Endodermal cell (in vitro differentiated cells): Measurements from ENCODE around the gene FOXI1. TPM values are rescaled to one million over a fixed set of nuclear protein-coding genes. Genes with fewer than 3 reads are reported as not detected.

Experiments
- DNase-seq: peaks from one replicate; pipeline ENCODE4 v3.0.0-alpha.2; 2017
- H3K27ac ChIP-seq: 2 replicates; pipeline ENCODE4 v1.5.1; 2013; ENCODE audit warnings: mild to moderate bottlenecking, low read depth, low read length, moderate library complexity
- H3K27me3 ChIP-seq: 2 replicates; pipeline ENCODE4 v1.6.1; 2013; ENCODE audit warnings: mild to moderate bottlenecking, low read length, moderate library complexity; ENCODE audit not compliant: insufficient read depth, control insufficient read depth, poor library complexity, severe bottlenecking
- H3K36me3 ChIP-seq: 2 replicates; pipeline ENCODE4 v1.7.0; 2013; ENCODE audit warnings: mild to moderate bottlenecking, low read length, moderate library complexity; ENCODE audit not compliant: control insufficient read depth, insufficient read depth
- H3K4me1 ChIP-seq: one replicate; pipeline ENCODE4 v1.7.0; 2013; ENCODE audit warnings: low read length; ENCODE audit not compliant: control insufficient read depth, insufficient read depth
- H3K4me3 ChIP-seq: 2 replicates; pipeline ENCODE4 v1.5.1; 2013; ENCODE audit warnings: mild to moderate bottlenecking, low read length, moderate library complexity
- H3K9ac ChIP-seq: 2 replicates; pipeline ENCODE4 v1.6.1; 2013; ENCODE audit warnings: mild to moderate bottlenecking, low read length, moderate library complexity; ENCODE audit not compliant: poor library complexity, severe bottlenecking; ENCODE audit errors: extremely low read depth
- H3K9me3 ChIP-seq: 2 replicates; pipeline ENCODE4 v1.6.1; 2013; ENCODE audit warnings: mild to moderate bottlenecking, low read length, moderate library complexity; ENCODE audit not compliant: control insufficient read depth
- H3K27ac Mint-ChIP-seq: 2 replicates; pipeline ENCODE4 v1.8.0; 2020; ENCODE audit warnings: mixed read lengths
- H3K27me3 Mint-ChIP-seq: 2 replicates; pipeline ENCODE4 v1.8.0; 2021; ENCODE audit warnings: mild to moderate bottlenecking, mixed read lengths; ENCODE audit not compliant: insufficient read depth
- H3K36me3 Mint-ChIP-seq: 2 replicates; pipeline ENCODE4 v1.8.0; 2020; ENCODE audit warnings: low read depth, mixed read lengths
- H3K4me1 Mint-ChIP-seq: 2 replicates; pipeline ENCODE4 v1.8.0; 2020; ENCODE audit warnings: mixed read lengths
- H3K4me3 Mint-ChIP-seq: 2 replicates; pipeline ENCODE4 v1.8.0; 2020; ENCODE audit warnings: mild to moderate bottlenecking, moderate library complexity, mixed read lengths
- H3K9me3 Mint-ChIP-seq: 2 replicates; pipeline ENCODE4 v1.8.0; 2020; ENCODE audit warnings: mild to moderate bottlenecking, mixed read lengths
- WGBS, 2 experiments: methylation state at CpG; one replicate each; pipeline versions ENCODE4 v1.1.5 to v1.1.7; 2013; ENCODE audit warnings: missing lambda C conversion rate in 2 of 2, mixed read lengths in 1 of 2; ENCODE audit not compliant: insufficient coverage in 1 of 2, insufficient read length in 1 of 2; 5-methylcytosine and 5-hydroxymethylcytosine counted together
- total RNA-seq, 2 donors: library from RNA; stranded (reverse); fragmentation: NEBNext Ultra II Directional in 1 of 2; extraction: Animal tissue kit (Norgen Biotek cat#: 25700) in 1 of 2; gene quantifications; 2 replicates in 1 of 2; 3 replicates in 1 of 2; pipeline ENCODE4 v1.2.1, GENCODE V29; 2021
- TF ChIP-seq, protein P1 (sequence below): fragments of 200-600 bp; sonication (generic); conservative IDR thresholded peaks from 2 replicates; pipeline ENCODE4 v1.5.0; 2021; ENCODE audit warnings: antibody characterized with exemption, mild to moderate bottlenecking

The FOXI1 gene
- total RNA-seq, 2 donors from 2014 or later: 0.44 to 3.5 TPM

DNA sequence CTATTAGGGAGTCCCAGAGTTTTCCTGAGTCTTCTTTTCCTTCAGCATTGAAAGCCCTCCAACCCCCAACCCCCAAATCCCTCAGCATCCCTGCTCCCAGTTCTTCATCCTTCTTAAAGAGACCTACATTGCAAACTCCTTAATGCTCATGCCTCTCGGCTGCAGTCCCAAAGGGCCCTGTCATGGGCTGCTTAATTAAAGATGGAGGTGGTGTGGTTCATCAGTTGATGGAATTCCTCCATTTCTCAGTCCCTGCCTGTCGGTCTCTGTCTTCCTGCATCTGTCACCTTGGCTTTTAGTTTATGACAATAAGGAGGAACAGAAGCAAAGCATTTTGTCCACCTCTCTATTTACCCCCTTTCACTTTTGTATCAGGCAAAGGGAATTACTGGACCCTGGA, 2.0 kb downstream of the FOXI1 start:
- no peaks in the 10 kb centered on the region for H3K36me3 ChIP-seq
- Mint-ChIP-seq H3K4me3 (peak overlapping the region; percentile 29), H3K4me1 (peaks cover 69% of the 10 kb centered on the region), H3K27ac (no peak overlapping the region), H3K9me3 (no peaks in the 10 kb centered on the region), H3K27me3 (peaks cover 47% of the 10 kb centered on the region), H3K36me3 (no peaks in the 10 kb centered on the region)
- no peaks in the 10 kb centered on the region for H3K27me3 ChIP-seq
- TF ChIP-seq, protein P1, sequence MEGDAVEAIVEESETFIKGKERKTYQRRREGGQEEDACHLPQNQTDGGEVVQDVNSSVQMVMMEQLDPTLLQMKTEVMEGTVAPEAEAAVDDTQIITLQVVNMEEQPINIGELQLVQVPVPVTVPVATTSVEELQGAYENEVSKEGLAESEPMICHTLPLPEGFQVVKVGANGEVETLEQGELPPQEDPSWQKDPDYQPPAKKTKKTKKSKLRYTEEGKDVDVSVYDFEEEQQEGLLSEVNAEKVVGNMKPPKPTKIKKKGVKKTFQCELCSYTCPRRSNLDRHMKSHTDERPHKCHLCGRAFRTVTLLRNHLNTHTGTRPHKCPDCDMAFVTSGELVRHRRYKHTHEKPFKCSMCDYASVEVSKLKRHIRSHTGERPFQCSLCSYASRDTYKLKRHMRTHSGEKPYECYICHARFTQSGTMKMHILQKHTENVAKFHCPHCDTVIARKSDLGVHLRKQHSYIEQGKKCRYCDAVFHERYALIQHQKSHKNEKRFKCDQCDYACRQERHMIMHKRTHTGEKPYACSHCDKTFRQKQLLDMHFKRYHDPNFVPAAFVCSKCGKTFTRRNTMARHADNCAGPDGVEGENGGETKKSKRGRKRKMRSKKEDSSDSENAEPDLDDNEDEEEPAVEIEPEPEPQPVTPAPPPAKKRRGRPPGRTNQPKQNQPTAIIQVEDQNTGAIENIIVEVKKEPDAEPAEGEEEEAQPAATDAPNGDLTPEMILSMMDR: no peak
- no peaks in the 10 kb centered on the region for H3K9me3 ChIP-seq
- H3K27ac ChIP-seq: no peak overlapping the region
- 97 to 100% methylated on average over 1 to 2 of the region's 2 CpGs for WGBS, 2 experiments
- no peak overlapping the region for H3K4me3 ChIP-seq
- no peak overlapping the region for H3K9ac ChIP-seq
- no peak for DNase-seq
- peaks cover 19% of the 10 kb centered on the region for H3K4me1 ChIP-seq

DNA sequence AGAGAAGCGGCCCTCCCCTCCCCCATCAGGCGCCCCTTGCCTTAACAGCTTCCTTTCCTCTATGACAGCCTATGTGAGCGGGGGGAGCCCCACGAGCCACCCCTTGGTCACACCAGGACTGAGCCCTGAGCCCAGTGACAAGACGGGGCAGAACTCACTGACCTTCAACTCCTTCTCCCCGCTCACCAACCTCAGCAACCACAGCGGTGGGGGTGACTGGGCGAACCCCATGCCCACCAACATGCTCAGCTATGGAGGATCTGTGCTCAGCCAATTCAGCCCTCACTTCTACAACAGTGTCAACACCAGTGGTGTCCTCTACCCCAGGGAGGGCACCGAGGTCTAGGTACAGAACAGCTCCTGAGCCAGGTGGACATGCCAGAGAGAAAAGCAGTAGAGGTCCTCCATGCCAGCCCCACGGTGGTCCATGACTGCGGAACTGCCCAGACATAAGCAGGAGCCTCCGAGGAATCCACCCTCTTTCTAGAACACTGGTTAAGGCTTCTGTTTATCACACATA, 2.6 kb downstream of the FOXI1 start:
- Histone ChIP-seq H3K9ac (no peak overlapping the region), H3K4me1 (peaks cover 19% of the 10 kb centered on the region), H3K9me3 (no peaks in the 10 kb centered on the region), H3K36me3 (no peaks in the 10 kb centered on the region), H3K27ac (no peak overlapping the region), H3K27me3 (no peaks in the 10 kb centered on the region), H3K4me3 (no peak overlapping the region)
- H3K4me1 Mint-ChIP-seq: peaks cover 75% of the 10 kb centered on the region
- no peak for DNase-seq
- H3K4me3 Mint-ChIP-seq: no peak overlapping the region
- no peaks in the 10 kb centered on the region for H3K9me3 Mint-ChIP-seq
- 93 to 100% methylated on average over 5 to 12 of the region's 12 CpGs for WGBS, 2 experiments
- H3K36me3 Mint-ChIP-seq: no peaks in the 10 kb centered on the region
- peak overlapping the region; percentile 70 for H3K27ac Mint-ChIP-seq
- H3K27me3 Mint-ChIP-seq: peaks cover 47% of the 10 kb centered on the region
- TF ChIP-seq, protein P1: no peak

DNA sequence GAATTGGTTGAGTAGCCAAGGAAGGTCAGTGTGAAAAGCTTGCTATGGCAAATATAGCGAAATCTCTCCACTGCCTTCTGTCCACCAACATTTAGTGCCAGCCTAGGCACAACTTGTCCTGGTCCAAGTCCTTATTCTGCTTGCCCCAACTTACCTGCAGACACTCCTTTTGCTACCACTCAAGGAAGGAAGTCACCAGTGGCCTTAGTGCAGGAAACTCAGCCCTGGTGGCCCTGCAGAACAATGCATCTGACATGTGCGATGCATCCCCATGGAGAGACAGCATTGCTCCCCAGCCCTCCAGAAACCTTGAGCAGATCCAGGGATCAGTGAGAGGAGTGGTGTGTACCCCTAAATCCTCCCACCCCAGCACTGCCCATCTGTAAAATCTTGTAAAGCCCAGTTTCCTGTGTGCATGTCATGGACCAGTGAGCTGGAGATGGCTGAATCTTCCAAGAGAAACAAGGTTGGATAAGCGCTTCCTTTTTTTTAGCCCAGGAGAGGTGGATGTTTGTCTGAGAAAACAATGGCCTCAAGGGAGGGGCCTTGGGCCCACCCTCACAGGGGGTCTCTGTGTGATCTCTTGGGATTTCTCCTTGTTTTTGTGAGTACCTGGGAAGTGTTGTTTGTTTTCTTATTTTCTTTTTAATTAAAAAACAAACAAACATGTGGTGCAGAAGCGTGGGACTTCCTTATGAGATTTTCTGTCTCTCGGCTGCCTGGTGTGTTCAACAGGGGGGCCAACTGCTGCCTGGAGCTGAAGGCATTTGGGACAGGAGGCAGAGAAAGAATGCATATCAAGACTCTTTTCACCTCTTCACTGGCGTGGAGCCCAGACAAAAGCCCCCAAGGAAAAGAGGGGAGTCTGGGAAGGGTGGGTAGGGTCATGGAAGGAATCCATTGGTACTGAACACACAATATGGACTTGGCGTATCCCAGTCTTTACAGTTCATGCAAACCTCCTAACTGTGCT, 3.6 kb downstream of the FOXI1 start:
- H3K27ac ChIP-seq: no peak overlapping the region
- Mint-ChIP-seq H3K36me3 (no peaks in the 10 kb centered on the region), H3K4me3 (peak overlapping the region; percentile 3), H3K27me3 (peaks cover 43% of the 10 kb centered on the region), H3K27ac (peak overlapping the region; percentile 96), H3K4me1 (peaks cover 70% of the 10 kb centered on the region), H3K9me3 (no peaks in the 10 kb centered on the region)
- TF ChIP-seq, protein P1: peak; percentile 59
- DNase-seq: peak; percentile 91
- H3K27me3 ChIP-seq: no peaks in the 10 kb centered on the region
- peak overlapping the region; percentile 38 for H3K9ac ChIP-seq
- no peaks in the 10 kb centered on the region for H3K36me3 ChIP-seq
- WGBS, 2 experiments: 39% methylated on average over 7 of the region's 7 CpGs; no CpG with 5 or more reads in 1 of the 2 experiments
- H3K9me3 ChIP-seq: no peaks in the 10 kb centered on the region
- H3K4me3 ChIP-seq: no peak overlapping the region
- H3K4me1 ChIP-seq: peaks cover 19% of the 10 kb centered on the region
